NCI-H1092 (cell line): ENCODE results near the gene CDK6.

Source experiments
- DNase-seq: peaks from one replicate; lab custom pipeline; 2025; lab: John Stamatoyannopoulos, UW

CDK6 gene

DNA sequence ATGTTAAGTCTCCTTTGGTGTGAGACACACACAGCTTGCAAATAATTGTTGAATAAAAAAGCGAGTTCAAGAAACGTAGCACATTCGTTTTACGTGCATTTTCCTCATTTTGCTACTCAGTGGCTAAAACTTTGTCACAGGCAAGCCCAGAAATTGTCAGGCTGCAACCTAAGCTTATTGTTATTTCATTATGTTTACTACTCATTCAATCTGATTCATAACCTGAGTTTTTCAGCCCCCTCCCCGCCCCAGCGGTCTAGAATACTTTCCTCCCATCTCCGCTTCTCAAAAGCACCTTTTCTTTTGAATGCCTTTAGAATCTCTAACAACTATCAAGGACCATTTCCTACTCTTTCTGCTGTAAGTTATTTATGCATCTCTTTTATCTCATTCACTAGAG lies 247.3 kb downstream of the CDK6 start:
- DNase-seq = no peak

DNA sequence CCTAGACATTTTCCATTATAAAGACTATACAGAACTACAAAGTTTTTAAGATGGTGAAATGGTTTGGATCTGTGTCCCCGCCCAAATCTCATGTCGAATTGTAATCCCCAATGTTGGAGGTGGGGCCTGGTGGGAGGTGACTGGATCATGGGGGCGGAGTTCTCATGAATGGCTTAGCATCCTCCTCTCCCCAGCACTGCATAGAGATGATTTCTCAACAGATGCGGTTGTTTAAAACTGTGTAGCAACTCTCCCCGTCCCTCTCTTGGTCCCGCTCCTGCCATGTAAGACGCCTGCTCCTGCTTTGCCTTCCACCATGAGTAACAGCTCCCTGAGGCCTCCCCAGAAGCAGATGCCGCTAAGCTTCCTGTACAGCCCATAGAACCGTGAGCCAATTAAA lies 247.8 kb downstream of the CDK6 start:
- no peak for DNase-seq

DNA sequence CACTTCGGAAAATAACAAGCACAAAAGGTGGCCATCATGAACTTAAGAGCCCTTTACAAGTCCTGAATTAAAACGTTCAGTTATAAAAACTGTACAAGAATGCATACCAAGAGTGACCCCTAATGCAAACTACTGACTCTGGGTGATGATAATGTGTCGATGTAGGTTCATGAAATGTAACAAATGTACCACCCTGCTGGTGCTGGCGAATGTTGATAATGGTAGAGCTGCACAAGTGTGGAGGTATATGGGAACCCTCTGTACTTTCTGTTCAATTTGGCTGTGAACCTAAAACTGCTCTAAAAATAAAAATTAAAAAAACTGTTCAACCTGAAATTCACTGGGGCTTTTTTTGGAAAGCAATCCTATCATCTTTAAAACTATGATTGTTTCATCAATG lies 249.5 kb downstream of the CDK6 start:
- DNase-seq = no peak

DNA sequence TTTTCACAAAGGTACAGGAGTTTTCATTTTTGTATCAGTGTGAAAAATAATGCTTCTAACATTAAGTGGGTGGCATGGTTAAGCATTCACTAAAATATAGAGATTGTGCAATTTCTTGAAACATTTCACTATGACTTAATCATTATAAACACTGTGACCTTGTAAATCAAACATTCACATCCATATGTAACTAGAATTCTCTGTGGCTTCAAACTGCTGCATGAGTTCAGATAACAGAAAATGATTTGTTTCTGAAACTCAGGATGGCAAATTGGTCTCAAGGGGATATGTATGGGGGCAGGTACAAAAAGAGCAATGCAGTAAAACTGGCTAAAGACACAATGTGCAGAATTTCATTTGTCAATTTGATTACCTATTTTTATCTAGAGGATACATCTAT lies 250.0 kb downstream of the CDK6 start:
- DNase-seq = no peak

DNA sequence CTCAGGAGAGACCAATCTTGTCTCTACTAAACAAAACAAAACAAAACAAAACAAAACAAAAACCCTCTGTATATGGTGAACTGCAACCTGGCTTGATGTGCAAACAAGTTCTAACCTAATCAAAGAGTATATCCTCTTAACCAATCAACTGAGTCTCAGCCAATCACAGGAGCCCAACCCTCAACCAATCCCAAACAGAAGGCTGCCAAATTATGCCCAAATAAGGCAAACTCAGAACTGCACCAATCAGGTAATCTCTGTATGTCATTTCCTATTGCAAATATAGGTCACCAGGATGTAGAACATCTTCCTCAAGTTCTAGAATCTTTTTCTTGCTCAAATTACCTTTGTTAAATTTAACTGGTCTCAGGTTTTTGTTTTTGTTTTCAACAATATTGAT lies 251.4 kb downstream of the CDK6 start:
- no peak for DNase-seq

DNA sequence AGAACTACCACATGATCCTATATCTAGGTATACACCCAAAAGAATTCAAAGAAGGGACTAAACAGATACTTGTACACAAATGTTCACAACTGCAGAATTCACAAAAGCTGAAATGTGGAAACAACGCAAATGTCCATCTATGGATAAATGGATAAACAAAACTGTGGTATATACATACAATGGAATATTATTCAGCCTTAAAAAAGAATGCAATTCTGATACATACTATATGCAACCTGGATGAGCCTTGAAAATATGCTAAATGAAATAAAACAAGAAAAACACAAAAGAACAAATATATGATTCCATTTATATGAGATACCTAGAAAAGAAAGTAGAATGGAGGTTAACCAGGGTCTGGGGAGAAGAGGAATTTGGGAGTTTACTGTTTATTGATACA lies 253.4 kb downstream of the CDK6 start:
- DNase-seq = no peak

DNA sequence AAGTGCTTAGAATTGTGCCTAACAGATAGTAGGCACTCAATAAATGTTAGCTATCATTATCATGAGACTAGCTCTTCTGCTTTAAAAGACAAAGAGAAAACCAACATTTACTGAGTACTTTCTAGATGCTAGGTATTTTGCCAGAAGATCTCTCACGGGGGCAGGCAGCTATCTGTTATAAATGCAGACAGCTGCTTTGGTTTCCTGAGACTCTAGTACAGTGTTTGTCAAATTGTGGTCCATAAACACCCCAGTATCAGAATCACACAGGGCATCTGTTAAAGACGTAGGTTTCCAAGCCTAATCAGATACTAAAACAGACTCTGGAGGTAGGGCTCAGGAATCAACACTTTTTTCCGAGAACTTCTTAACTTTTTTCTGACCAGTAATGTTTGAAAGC lies 260.1 kb downstream of the CDK6 start:
- no peak for DNase-seq

DNA sequence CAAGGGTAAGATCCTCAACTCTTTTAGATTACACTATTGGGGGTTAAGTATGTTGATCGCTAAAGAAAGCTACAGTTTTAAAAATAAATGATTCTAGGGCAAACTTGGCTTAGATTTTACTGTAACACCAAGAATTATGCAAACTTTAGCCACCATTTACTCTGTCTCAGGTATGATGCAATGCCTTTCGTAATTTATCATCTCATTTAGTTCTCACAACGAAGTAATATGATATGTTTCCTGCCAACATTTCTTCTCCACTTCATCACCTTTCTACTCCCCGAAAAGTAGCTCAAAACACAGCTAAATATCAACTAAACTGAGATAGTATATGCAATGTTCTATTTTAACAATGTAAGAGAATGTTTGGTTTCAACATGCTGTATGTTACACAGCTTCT lies 267.2 kb downstream of the CDK6 start:
- DNase-seq = no peak

DNA sequence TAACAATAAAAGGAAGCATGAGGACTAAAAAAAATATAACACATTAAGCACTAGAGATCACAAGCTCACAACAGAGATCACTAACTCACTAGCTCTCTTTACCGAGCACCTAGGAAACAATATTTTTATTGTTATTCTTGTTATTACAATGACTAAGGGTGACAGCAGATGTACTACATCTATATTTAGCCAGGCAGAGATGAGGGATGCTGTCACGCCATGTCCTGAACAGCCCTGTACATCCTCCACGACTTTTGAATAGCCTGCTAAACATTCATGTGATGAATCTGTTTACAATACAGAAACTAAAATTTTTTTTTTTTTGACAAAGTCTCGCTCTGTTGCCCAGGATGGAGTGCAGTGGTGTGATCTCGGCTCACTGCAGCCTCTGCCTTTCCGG lies 268.9 kb downstream of the CDK6 start:
- DNase-seq = no peak

DNA sequence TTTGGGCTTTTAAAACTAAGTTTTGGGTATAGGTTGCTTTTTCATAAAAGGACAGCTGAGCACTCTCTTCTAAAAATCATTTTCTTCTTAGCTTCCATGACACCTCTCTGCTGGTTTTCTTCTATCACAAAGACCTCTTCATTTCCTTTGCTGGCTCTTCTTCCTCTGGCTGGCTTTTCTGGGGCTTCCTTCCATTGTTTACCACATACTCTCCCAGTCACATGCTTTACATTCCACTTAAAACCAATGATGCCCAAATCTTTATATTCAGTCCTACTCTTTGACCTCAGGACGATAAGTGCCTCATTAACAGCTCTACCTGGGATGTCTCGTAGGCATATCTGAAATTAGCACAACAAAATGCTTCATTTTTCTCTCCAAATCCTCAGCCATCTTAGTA lies 273.0 kb downstream of the CDK6 start:
- DNase-seq = no peak

DNA sequence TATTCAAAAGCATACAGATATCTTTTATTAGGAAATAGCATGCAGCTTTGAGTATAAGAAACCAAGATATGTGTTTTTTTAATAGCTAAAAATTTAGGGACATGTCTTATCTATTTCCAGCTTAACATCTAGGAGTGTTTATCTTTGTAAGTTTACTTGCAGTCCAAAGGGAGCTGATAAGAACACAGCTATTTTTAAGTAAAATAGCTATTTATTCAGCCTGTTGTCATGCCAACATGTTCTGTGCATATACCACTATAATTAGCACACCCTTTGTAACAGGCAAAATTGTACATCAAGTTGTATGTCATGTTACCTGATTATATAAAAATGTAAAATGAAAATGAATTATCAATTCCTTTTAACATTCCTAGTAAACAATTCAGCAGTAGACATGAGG lies 275.8 kb downstream of the CDK6 start:
- no peak for DNase-seq

DNA sequence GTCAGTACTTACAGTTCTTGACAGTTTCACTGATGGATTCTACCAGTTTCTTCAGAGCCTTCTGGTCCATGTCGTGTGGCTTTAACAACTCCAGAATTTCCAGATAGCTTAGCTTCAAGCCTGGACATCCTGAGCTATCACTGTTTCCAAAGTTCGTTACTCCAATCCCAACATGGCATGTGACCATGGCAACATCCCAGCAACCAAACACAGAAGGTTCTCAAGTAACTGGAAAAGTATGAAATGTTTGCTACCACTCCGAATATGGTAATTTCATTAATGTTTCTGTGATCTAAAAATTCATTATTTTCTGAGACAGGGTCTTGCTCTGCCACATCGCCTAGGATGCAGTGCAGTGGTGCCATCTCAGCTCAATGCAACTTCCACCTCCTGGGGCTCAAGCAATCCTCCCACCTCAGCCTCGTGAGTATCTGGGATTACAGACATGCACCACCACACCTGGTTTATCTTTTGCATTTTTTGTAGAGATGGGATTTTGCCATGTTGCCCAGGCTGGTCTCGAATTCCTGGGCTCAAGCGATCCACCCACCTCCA lies 278.5 kb downstream of the CDK6 start:
- DNase-seq = no peak

DNA sequence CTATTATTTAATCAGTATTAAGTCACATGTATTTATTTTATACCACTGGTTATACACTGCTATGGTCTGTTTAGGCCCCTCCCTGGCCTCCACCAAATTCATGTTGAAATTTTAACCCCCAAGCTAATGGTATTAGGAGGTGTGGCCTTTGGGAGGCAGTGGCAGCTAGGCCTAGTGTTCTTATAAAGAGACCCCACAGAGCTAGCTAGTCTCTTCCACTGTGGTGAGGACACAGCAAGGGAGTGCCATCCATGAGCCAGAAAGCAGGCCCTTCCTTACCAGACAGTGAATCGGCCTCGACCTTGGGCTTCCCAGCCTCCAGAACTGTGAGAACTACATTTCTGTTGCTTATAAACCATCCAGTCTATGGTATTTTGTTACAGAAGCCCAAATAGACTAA lies 279.1 kb downstream of the CDK6 start:
- no peak for DNase-seq
